CD4-positive, alpha-beta T cell (primary cell): Measurements from ENCODE around the gene RGS12. TPM values are rescaled to one million over a fixed set of nuclear protein-coding genes. Genes with fewer than 3 reads are reported as not detected.

Experiments
- ATAC-seq: fragments of 200-7000 bp; cut with Tn5 transposase; one replicate; pipeline ENCODE4 v1.10.0; 2022; ENCODE audit warnings: mild to moderate bottlenecking; ENCODE audit not compliant: poor library complexity
- CTCF ChIA-PET: fragments of 350-600 bp; sonication (Branson Sonifier 250); formaldehyde crosslinking; loops from one replicate; lab custom pipeline; 2021; ENCODE audit warnings: antibody characterized with exemption, inconsistent platforms; lab: Charles Lee
- POLR2A ChIA-PET: fragments of 350-600 bp; sonication (Branson Sonifier 250); formaldehyde crosslinking; loops from one replicate; lab custom pipeline; 2021; ENCODE audit warnings: antibody characterized with exemption, inconsistent platforms; lab: Charles Lee
- DNase-seq, 14 experiments: peaks; one replicate each; pipeline ENCODE4 v3.0.0-alpha.2; 2013 to 2020; ENCODE audit warnings: mixed read lengths in 2 of 14
- H3K27ac ChIP-seq, 2 donors: one replicate each; pipeline versions ENCODE4 v1.5.1 to v1.7.0; 2013; ENCODE audit warnings: low read length in 2 of 2, low read depth in 1 of 2, mild to moderate bottlenecking in 1 of 2
- H3K27me3 ChIP-seq, 2 experiments: 1 replicate in 1 of 2; 2 replicates in 1 of 2; pipeline versions ENCODE4 v1.6.1 to v1.7.0; 2013; ENCODE audit warnings: low read length in 2 of 2, control low read depth in 1 of 2, mild to moderate bottlenecking in 1 of 2, moderate library complexity in 1 of 2; ENCODE audit not compliant: insufficient read depth in 2 of 2, control insufficient read depth in 1 of 2
- H3K36me3 ChIP-seq: one replicate; pipeline ENCODE4 v1.6.1; 2013; ENCODE audit warnings: low read length, control low read depth; ENCODE audit not compliant: insufficient read depth
- H3K4me1 ChIP-seq: one replicate; pipeline ENCODE4 v1.6.1; 2013; ENCODE audit warnings: low read length, control low read depth; ENCODE audit not compliant: insufficient read depth
- H3K4me3 ChIP-seq: one replicate; pipeline ENCODE4 v1.5.1; 2013; ENCODE audit warnings: mild to moderate bottlenecking, low read length, moderate library complexity
- H3K9me3 ChIP-seq, 2 experiments: 1 replicate in 1 of 2; 2 replicates in 1 of 2; pipeline versions ENCODE4 v1.6.1 to v1.7.0; 2013; ENCODE audit warnings: low read length in 2 of 2, mild to moderate bottlenecking in 2 of 2, control low read depth in 1 of 2, moderate library complexity in 1 of 2; ENCODE audit not compliant: control insufficient read depth in 1 of 2, insufficient read depth in 1 of 2
- H3K27ac Mint-ChIP-seq: one replicate; pipeline ENCODE4 v1.8.0; 2020; ENCODE audit warnings: mixed read lengths
- H3K27me3 Mint-ChIP-seq: one replicate; pipeline ENCODE4 v1.8.0; 2021; ENCODE audit warnings: mixed read lengths
- H3K36me3 Mint-ChIP-seq: one replicate; pipeline ENCODE4 v1.8.0; 2021; ENCODE audit warnings: low read depth, mixed read lengths
- H3K4me1 Mint-ChIP-seq: one replicate; pipeline ENCODE4 v1.8.0; 2021; ENCODE audit warnings: low read depth, mixed read lengths
- H3K4me3 Mint-ChIP-seq: one replicate; pipeline ENCODE4 v1.8.0; 2020; ENCODE audit warnings: mild to moderate bottlenecking, mixed read lengths
- H3K9me3 Mint-ChIP-seq: one replicate; pipeline ENCODE4 v1.8.0; 2020; ENCODE audit warnings: mixed read lengths
- CTCF ChIP-seq: fragments of 200-600 bp; IDR thresholded peaks from one replicate; pipeline ENCODE4 v1.8.0; 2022; ENCODE audit warnings: antibody characterized with exemption, mild to moderate bottlenecking
- intact Hi-C, 2 experiments: fragments of 100-400 bp; cut with DNase I in 1 of 2; cut with micrococcal nuclease in 1 of 2; formaldehyde crosslinking; loops; one replicate each; pipeline versions ENCODE4 v1.15.1 to v1.9.0; 2023 to 2025; cut with DNase I, micrococcal nuclease
- total RNA-seq, 174 experiments: library from RNA in 2 of 174; stranded (reverse) in 2 of 174; gene quantifications; one replicate each; pipeline ENCODE4 v1.2.3 and lab custom pipeline; 2021 to 2026

The RGS12 gene
- total RNA-seq, 2 experiments from 2014 or later, result 14.1 to 16.9 TPM

- Histone ChIP-seq H3K4me3 (no peak overlapping the region), H3K4me1 (no peaks in the 10 kb centered on the region), H3K36me3 (no peaks in the 10 kb centered on the region), H3K27ac (no peak overlapping the region), H3K9me3 (no peaks in the 10 kb centered on the region), H3K27me3 (no peaks in the 10 kb centered on the region)
- no peaks in the 10 kb centered on the region for H3K36me3 Mint-ChIP-seq
- ChIA-PET CTCF (no interaction called here), POLR2A (no interaction called here)
- ATAC-seq (no peak), DNase-seq (no peak)
- no peak overlapping the region for H3K4me3 Mint-ChIP-seq
- intact Hi-C loops, result no loop called here
- no peaks in the 10 kb centered on the region for H3K9me3 Mint-ChIP-seq
- no peak overlapping the region for H3K27ac Mint-ChIP-seq
- TF ChIP-seq CTCF, result no peak
- H3K27me3 Mint-ChIP-seq, result no peaks in the 10 kb centered on the region
- H3K4me1 Mint-ChIP-seq, result peaks cover 11% of the 10 kb centered on the region
These were observed 39.7 kb downstream of the RGS12 start for GRCh38 chr4:3332498-3332897.

- Mint-ChIP-seq H3K27me3 (no peaks in the 10 kb centered on the region), H3K36me3 (no peaks in the 10 kb centered on the region), H3K9me3 (no peaks in the 10 kb centered on the region), H3K4me1 (peaks cover 11% of the 10 kb centered on the region), H3K4me3 (no peak overlapping the region), H3K27ac (no peak overlapping the region)
- Histone ChIP-seq H3K4me3 (no peak overlapping the region), H3K36me3 (no peaks in the 10 kb centered on the region), H3K9me3 (no peaks in the 10 kb centered on the region), H3K4me1 (no peaks in the 10 kb centered on the region), H3K27ac (no peak overlapping the region), H3K27me3 (no peaks in the 10 kb centered on the region)
- POLR2A ChIA-PET, result no interaction called here
- no peak for ATAC-seq
- intact Hi-C loops, result no loop called here
- no peak for DNase-seq
- CTCF ChIA-PET, result no interaction called here
- no peak for TF ChIP-seq CTCF
These were observed 41.5 kb downstream of the RGS12 start for GRCh38 chr4:3334316-3334715.

- Mint-ChIP-seq H3K4me3 (no peak overlapping the region), H3K36me3 (no peaks in the 10 kb centered on the region), H3K27me3 (no peaks in the 10 kb centered on the region), H3K4me1 (peaks cover 12% of the 10 kb centered on the region), H3K9me3 (no peaks in the 10 kb centered on the region), H3K27ac (no peak overlapping the region)
- H3K36me3 ChIP-seq, result no peaks in the 10 kb centered on the region
- H3K27ac ChIP-seq, result no peak overlapping the region
- CTCF ChIA-PET, result interaction anchor here (1.2 kb wide), 1 partner anchor 11 kb away, joined by 4 read pairs; no protein-coding TSS in a partner anchor
- no peak for TF ChIP-seq CTCF
- POLR2A ChIA-PET, result no interaction called here
- intact Hi-C loops, result no loop called here
- ATAC-seq, result no peak
- no peak for DNase-seq
- no peaks in the 10 kb centered on the region for H3K4me1 ChIP-seq
- no peaks in the 10 kb centered on the region for H3K9me3 ChIP-seq
- H3K4me3 ChIP-seq, result no peak overlapping the region
- no peaks in the 10 kb centered on the region for H3K27me3 ChIP-seq
These were observed 42.6 kb downstream of the RGS12 start for GRCh38 chr4:3335385-3335784.
